ENCODE measurements around the gene GZMM. TPM values are rescaled to one million over a fixed set of nuclear protein-coding genes. Genes with fewer than 3 reads are reported as not detected.

The GZMM gene
- total and polyA plus RNA-seq, 2 of the 13 experiments (the other 11 are each of a cell fraction or from before 2014, with no cell fraction given) = 0.07 TPM; not detected in 1

DNA sequence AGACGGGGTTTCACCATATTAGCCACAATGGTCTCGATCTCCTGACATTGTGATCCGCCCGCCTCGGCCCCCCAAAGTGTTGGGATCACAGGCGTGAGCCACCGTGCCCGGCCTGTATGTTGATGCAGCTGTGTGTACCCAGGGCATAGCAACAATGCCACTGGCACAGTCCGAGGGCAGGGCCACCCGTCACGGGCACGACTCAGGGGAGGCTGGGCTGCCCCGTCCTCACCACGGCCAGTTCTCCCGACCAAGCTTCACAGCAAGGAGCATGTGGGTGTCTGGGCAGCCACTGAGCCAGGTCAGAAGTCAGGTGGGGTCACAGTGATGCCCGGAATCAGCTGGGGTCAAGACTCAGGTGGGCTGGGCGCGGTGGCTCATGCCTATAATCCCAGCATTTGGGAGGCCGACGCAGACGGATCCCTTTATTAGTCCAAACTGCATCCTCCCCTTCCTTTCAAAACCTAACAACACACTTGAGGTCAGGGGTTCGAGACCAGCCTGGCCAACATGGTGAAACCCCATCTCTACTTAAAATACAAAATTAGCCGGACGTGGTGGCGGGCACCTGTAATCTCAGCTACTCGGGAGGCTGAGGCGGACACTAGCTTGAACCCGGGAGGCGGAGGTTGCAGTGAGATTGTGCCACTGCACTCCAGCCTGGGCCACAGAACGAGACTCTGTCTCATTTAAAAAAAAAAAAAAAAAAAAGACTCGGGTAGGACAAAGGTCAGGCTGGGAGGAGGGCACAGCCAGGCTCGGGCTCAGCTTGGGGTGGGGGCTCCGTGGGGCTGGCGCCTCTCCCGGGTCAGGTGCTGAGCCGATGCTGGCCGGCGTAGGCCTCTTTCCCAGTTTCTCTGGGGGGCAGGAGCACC is 13.5 kb upstream of the GZMM start (continued):
- TF ChIP-seq, protein P1, sequence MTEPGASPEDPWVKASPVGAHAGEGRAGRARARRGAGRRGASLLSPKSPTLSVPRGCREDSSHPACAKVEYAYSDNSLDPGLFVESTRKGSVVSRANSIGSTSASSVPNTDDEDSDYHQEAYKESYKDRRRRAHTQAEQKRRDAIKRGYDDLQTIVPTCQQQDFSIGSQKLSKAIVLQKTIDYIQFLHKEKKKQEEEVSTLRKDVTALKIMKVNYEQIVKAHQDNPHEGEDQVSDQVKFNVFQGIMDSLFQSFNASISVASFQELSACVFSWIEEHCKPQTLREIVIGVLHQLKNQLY (CRISPR knock-in tag; IDR thresholded peaks at IDR 0.05) = no peak
- no peak for TF ChIP-seq KDM2A (CRISPR knock-in tag; IDR thresholded peaks at IDR 0.05; ENCODE audit: borderline replicate concordance, low read depth)
- TF ChIP-seq ZNF614 (CRISPR knock-in tag; IDR thresholded peaks at IDR 0.05; ENCODE audit: borderline replicate concordance) = peak; percentile 41; the same call in 1 of the 2 replicates
- TF ChIP-seq, protein P2, sequence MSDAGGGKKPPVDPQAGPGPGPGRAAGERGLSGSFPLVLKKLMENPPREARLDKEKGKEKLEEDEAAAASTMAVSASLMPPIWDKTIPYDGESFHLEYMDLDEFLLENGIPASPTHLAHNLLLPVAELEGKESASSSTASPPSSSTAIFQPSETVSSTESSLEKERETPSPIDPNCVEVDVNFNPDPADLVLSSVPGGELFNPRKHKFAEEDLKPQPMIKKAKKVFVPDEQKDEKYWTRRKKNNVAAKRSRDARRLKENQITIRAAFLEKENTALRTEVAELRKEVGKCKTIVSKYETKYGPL (CRISPR knock-in tag; IDR thresholded peaks at IDR 0.05) = no peak
- no peak for TF ChIP-seq RBM22 (optimal IDR thresholded peaks at IDR 0.05; ENCODE audit: low read length)
- TF ChIP-seq ZBTB7B (CRISPR knock-in tag; IDR thresholded peaks at IDR 0.05) = no peak
- TF ChIP-seq SPEN (CRISPR knock-in tag; IDR thresholded peaks at IDR 0.05; ENCODE audit: low read depth) = no peak
- no peak for TF ChIP-seq HDAC1 (CRISPR knock-in tag; IDR thresholded peaks at IDR 0.05)
- TF ChIP-seq ZNF7 (CRISPR knock-in tag; IDR thresholded peaks at IDR 0.05) = no peak
- TF ChIP-seq RBM39 (IDR thresholded peaks at IDR 0.05; ENCODE audit: low read depth, low read length, poor library complexity, severe bottlenecking) = peak; percentile 74
- TF ChIP-seq NKX3-1 (CRISPR knock-in tag; IDR thresholded peaks at IDR 0.05) = no peak
- TF ChIP-seq, protein P3, sequence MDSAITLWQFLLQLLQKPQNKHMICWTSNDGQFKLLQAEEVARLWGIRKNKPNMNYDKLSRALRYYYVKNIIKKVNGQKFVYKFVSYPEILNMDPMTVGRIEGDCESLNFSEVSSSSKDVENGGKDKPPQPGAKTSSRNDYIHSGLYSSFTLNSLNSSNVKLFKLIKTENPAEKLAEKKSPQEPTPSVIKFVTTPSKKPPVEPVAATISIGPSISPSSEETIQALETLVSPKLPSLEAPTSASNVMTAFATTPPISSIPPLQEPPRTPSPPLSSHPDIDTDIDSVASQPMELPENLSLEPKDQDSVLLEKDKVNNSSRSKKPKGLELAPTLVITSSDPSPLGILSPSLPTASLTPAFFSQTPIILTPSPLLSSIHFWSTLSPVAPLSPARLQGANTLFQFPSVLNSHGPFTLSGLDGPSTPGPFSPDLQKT (CRISPR knock-in tag; IDR thresholded peaks at IDR 0.05; ENCODE audit: borderline replicate concordance) = no peak
- no peak for TF ChIP-seq MTA3 (CRISPR knock-in tag; IDR thresholded peaks at IDR 0.05)
- no peak for TF ChIP-seq SCMH1 (CRISPR knock-in tag; IDR thresholded peaks at IDR 0.05; ENCODE audit: borderline replicate concordance)
- TF ChIP-seq, protein P4, sequence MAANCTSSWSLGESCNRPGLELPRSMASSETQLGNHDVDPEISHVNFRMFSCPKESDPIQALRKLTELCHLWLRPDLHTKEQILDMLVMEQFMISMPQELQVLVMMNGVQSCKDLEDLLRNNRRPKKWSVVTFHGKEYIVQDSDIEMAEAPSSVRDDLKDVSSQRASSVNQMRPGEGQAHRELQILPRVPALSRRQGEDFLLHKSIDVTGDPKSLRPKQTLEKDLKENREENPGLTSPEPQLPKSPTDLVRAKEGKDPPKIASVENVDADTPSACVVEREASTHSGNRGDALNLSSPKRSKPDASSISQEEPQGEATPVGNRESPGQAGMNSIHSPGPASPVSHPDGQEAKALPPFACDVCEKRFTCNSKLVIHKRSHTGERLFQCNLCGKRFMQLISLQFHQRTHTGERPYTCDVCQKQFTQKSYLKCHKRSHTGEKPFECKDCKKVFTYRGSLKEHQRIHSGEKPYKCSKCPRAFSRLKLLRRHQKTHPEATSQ (CRISPR knock-in tag; IDR thresholded peaks at IDR 0.05; ENCODE audit: borderline replicate concordance) = no peak
- TF ChIP-seq, protein P5, sequence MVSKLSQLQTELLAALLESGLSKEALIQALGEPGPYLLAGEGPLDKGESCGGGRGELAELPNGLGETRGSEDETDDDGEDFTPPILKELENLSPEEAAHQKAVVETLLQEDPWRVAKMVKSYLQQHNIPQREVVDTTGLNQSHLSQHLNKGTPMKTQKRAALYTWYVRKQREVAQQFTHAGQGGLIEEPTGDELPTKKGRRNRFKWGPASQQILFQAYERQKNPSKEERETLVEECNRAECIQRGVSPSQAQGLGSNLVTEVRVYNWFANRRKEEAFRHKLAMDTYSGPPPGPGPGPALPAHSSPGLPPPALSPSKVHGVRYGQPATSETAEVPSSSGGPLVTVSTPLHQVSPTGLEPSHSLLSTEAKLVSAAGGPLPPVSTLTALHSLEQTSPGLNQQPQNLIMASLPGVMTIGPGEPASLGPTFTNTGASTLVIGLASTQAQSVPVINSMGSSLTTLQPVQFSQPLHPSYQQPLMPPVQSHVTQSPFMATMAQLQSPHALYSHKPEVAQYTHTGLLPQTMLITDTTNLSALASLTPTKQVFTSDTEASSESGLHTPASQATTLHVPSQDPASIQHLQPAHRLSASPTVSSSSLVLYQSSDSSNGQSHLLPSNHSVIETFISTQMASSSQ (IDR thresholded peaks at IDR 0.05; ENCODE audit: low read depth) = no peak
- TF ChIP-seq, protein P5 (CRISPR knock-in tag; IDR thresholded peaks at IDR 0.05; ENCODE audit: borderline replicate concordance) = no peak
- TF ChIP-seq, protein P6, sequence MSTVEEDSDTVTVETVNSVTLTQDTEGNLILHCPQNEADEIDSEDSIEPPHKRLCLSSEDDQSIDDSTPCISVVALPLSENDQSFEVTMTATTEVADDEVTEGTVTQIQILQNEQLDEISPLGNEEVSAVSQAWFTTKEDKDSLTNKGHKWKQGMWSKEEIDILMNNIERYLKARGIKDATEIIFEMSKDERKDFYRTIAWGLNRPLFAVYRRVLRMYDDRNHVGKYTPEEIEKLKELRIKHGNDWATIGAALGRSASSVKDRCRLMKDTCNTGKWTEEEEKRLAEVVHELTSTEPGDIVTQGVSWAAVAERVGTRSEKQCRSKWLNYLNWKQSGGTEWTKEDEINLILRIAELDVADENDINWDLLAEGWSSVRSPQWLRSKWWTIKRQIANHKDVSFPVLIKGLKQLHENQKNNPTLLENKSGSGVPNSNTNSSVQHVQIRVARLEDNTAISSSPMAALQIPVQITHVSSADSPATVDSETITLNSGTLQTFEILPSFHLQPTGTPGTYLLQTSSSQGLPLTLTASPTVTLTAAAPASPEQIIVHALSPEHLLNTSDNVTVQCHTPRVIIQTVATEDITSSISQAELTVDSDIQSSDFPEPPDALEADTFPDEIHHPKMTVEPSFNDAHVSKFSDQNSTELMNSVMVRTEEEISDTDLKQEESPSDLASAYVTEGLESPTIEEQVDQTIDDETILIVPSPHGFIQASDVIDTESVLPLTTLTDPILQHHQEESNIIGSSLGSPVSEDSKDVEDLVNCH (CRISPR knock-in tag; IDR thresholded peaks at IDR 0.05) = no peak; the same call in 1 of the 2 replicates

Data from HepG2 (cell line).